Dedifferentiated amniotic fluid mesenchymal stem cell (primary cell): ENCODE measurements around the gene RIOK2.
A peak's percentile ranks its signal among the peaks of the same experiment; 100 is the strongest.
"Not testable (repeated sequence)": the region's sequence is repeated elsewhere in the genome, so short reads cannot be mapped to it uniquely, and the experiment has no call there.

Experiments used
- DNase-seq: peaks from one replicate; pipeline ENCODE4 v3.0.0-alpha.2; 2016; ENCODE audit errors: extremely low spot score

Gene RIOK2

DNA sequence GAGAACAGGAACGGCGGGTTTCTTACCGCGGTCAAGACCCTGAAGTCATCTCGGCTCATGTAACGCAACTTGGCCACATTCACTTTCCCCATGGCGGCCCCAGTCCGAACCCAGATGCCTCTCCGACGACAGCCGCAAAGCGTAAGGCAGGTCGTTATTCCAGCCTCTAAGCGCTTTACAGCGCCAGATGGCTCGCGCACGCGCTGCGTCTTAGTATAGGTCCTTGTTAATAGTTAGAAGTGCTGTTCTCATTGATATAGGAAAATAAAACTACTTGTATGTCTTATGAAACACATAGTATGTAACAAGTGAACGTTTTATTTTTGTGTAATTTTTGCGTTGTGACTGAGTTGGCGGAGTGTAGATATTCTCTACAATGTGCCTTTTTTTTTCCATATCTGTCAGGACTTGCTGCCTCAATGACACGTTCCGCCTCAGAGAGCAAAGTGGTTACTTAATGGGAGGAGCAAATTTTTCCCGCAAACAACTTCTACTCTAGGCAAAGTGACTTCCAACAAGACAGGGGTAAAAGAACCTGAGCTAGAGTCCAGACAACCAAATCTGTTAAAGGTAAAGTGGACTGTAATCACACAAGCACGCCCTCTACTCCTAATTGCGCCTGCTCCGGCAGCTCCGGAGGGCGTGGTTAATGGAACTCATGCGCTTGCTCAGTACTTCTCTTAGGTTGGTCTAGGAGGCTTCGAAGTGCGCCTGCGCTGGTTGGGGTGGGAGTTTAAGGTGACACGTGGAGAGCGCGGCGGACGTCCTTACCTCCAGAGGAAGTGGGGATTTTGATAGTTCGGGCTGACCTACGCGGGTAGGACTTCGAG lies at the start of gene RIOK2:
Gene RIOK2, minus strand, starts transcription at position 148 of the 830 bp plus-strand sequence. Its CDS starts 56 bp downstream, at position 92.
- peak; percentile 96 for DNase-seq

DNA sequence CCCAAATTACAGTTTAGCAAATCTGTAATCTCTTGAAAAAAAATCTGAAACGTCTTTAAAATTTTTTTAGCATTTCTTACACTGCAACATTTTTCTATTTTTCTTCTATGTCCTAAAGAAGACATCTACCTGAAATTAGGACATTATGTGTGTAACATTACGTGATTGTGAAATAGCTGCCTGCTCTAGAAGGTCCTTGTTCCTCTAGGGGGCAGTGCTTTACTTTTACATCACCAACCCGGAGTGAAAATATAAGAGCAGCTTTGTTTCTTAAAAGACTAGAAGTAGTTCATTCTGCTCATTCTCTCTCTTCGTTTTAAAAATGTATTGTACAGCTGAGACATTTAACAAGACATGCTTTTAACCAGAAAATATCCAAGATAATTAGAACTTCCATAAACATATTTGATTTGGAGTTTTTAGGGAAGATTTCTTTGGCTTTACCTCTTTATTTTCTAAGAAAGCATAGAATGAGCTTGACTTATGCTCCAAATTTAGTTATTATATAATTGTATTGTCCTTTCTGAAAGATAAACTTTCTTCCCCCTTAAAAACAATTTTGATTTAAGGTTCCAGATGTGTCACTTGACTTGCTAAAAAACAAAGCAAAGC lies 48.1 kb upstream of the RIOK2 start:
- peak; percentile 91 for DNase-seq

DNA sequence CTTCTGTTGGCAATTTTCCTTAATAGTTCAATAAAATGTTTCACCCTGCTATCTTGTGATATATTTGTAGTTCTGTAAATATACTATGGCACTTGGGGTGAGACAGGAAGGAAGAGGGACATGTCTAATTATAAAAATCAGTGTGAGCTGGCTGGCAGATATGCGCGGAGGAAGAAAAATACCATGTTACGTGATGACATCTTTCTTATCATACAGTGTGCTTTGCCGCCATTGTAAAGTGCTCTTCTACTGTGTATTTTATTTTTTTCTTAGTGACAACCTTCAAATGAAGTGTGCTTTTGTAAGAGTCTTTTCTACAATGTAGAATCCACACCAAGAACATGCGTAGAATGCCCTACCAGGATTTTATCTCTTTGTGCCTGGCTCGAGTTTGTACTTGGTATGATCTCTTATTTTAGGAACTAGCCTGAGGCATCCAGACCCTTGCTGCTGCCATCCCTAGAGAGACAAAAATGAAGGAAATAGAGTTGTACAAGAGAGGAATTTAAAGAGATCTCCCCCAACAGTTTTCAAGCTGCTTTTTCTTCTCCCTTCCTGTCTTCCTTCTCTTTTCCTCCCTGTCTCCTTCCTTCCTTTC lies 46.7 kb upstream of the RIOK2 start:
- DNase-seq, result no peak

DNA sequence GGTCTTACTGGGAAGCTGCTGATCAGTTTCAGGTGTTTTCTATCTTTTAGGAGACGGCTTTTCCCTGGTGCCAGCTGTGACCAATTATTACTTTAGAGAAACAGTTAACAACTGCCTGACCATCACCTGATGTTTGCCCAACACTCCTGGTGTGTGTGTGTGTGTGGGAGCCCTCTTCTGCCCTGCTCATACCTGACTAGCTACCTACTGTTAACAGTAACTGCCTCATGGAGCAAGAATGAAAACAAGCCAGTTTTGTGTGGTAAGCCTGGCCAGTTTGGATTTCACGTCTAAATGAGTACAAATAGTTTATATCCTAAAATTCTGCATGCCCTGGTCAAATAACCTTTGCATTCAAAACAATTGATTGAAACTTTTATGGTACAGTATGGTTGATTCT lies 46.1 kb upstream of the RIOK2 start:
- no peak for DNase-seq

DNA sequence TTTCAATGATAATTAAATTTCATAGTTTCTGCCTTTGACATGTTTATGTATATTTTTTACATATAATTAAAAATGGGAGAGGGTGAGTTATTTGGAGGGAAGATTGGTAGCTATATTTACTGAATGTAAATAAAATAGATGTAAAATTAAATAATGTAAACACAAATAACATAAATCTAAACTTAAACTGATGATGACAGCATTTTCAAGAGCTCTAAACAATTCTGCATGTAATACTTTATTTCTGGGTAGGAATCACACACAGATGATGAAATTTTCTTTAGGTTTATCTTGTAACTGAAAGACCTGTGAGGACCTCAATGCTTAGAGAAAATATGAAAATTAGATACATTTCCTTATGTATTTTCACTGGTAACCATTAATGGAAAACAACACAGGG lies 42.2 kb upstream of the RIOK2 start:
- no peak for DNase-seq

DNA sequence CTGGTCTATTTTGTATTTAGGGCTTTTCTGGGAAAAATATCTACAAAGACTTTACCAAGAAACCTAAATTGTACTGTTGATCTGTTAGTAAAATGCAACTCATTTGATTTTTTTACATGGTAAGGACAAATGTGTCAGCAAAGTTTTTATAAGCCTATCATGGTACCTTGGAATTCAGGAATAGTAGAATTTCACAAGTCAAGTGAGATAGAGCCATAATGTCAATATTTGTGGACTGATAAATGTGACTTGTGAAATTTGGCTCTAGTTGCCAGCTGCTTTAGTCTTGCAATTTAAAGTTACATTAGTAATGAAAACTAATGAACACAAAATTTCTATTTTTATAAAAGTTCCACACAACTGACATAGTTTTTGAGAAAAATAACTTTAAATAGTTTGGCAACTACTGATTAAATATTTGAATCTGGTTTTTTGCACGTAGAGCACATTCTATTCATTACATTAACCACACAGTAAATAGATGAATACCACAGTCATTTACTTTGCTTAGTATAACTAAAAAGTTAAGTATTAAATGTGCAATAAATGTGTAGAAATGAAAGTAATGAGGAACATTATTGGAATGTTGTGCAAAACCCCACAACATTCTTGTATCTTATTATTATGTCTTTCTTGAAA lies 41.2 kb upstream of the RIOK2 start:
- peak; percentile 30 for DNase-seq

DNA sequence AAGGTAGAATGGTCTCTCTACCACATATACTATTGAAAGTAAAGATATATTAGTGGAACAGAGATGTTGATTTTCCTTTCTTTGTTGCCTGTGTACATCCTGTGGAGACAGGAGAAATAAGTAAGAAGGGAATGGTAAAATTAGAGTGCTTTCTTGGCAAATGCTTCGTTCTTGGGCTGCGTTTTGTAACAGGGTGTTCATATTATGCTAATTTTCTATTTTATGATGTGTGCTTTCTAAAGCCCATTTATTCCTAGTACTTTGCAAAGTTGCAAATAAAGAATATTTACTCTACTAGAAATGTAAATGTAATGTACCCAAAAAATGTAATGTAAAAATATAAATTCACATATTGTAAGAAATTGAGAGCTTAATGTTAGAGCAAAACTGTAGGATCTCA lies 40.5 kb upstream of the RIOK2 start:
- DNase-seq, result no peak

DNA sequence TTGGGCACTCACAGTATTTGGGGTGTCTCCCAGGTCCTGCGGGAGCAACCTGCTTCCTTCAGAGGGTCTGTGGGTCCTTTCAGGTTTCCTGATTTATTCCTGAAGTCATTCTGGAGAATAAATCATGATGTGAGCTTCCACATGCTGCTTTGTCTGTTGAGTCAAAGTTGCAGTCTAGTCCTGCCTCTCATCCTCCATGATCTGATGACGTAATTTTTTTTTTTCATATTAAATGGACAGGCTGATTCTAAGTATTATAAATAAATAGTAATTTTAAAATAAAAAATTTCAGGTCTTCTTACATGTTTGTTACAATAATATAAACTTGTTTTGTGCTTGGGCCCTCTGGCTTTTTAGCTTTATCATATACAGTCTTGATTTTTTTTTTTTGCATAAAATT lies 26.3 kb upstream of the RIOK2 start:
- no peak for DNase-seq

DNA sequence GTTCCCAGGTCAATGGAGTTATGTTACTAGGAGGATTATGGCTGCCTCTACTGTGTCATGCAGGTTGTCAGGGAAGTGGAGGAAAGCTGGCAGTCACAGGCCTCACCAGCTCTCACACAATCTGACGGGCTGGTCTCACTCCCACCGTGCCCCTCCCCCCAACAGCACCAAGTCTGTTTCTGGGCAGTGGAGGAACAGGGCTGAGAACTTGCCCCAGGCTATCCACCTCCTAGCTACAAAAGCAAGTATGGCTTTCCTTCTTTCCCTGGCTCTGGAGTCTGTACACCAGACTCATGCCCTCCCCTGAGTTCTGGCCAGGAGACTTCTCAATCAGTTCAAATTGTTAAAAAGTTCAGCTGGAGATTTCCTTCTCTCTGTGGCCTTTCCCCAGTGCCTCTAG lies 25.7 kb upstream of the RIOK2 start:
- no peak for DNase-seq

DNA sequence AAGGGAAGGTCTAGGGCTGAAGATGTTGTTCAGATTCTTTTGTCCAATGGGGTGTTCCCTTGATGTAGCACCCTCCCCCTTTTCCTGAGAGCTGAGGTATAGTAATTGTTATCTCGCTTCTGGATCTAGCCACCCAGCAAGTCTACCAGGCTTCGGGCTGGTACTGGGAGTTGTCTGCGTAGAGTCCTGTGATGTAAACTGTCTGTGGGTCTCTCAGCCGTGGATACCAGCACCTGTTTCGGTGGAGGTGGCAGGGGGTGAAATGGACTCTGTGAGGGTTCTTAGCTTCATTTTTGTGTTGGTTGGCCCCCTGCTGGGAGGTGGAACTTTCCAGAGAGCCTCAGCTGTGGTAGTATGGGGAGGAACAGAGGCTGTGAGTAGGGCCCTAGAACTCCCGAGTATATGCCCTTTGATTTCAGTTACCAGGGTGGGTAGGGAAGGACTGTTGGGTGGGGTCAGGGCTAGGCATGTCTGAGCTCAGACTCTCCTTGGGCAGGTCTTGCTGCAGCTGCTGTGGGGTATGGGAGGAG lies 25.2 kb upstream of the RIOK2 start:
- no peak for DNase-seq

DNA sequence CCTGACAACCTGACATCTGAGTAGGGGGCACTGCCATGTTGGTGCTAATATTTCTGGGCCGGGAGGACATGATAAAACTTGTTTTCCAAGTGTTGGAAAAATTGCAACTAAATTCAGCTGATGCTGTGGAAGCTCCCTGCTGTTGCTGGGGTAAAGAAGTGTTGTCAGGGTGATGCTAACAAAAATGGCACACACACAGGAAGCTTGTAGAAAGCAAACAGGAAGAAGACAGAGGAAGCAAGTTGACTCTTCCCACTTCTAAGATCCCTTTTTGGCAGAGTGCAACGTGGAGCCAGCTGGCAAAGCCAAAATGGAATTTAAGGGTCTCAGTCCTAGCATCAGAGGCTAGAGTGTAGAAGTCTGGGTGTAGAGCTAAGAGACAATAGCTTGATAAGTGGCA lies 11.3 kb upstream of the RIOK2 start:
- DNase-seq, result no peak

DNA sequence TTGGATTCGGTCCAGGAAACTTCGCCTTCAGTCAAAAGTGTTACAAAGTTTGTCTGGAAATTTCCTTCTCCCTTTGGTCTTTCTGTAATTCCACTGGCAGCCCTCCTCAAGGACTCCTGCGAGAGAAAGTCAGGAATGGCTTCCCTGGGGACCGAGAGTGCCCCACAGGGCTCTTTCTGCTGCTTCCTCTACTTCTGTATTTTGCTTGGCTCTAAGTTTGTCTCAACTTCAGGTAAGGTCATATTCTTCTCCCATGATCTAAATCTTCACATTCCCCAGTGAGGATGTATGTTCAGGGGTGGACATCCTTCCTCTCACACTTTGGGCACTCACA lies 10.3 kb upstream of the RIOK2 start:
- no peak for DNase-seq

DNA sequence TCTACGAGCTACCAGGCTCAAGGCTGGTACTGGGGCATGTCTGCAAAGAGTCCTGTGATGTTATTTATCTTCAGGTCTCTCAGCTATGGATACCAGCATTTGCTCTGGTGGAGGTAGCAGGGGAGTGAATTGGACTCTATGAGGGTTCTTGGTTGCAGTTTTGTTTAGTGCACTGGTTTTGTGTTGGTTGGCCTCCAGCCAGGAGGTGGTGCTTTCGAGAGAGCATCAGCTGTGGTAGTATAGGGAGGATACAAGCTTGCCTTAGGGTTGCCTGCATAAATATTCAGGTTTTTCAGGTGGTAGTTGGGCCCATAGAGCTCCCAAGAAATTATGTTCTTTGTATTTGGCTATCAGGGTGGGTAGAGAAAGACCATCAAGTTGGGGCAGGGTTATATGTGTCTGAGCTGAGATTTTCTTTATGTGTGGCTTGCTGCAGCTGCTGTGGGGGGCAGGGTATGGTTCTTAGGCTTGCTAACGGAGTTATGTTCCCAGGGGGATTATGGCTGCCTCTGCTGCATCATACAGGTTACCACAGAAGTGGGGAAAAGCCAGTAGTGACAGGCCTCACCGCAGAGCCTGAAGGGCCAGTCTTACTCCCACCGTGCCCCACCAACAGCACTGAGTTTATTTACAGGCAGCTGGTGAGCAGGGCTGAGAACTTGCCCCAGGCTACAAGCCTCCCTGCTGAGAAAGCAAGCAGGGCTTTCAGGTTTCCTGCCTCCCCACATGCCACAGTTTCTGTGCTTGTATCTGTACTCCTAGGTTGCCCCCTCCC lies 9.7 kb upstream of the RIOK2 start:
- DNase-seq, result no peak

DNA sequence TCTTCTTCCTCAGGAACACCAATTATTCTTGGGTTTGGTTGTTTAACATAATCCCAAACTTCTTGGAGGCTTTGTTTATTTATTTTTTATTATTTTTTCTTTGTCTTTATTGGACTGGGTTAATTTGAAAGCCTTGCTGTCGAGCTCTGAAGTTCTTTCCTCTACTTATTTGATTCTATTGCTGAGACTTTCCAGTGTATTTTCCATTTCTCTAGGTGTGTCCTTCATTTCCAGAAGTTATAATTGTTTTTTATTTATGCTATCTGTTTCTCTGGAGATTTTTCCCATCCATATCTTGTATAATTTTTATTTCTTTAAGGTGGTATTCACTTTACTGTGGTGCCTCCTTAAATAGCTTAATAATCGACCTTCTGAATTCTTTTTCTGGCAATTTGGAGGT lies 8.8 kb upstream of the RIOK2 start:
- no peak for DNase-seq

DNA sequence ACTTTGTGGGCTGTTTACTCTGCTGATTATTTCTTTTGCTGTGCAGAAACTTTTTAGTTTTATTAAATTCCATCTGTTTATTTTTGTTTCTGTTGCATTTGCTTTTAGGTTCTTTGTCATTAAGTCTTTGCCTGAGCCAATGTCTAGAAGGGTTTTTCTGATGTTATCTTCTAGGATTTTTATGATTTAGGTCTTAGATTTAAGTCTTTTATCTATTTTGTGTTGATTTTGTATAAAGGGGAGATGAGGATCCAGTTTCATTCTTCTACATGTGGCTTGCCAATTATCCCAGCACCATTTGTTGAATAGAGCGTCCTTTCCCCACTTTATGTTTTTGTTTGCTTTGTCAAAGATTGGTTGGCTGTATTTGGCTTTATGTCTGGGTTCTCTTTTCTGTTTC lies 6.5 kb upstream of the RIOK2 start:
- DNase-seq, result not testable (repeated sequence)

DNA sequence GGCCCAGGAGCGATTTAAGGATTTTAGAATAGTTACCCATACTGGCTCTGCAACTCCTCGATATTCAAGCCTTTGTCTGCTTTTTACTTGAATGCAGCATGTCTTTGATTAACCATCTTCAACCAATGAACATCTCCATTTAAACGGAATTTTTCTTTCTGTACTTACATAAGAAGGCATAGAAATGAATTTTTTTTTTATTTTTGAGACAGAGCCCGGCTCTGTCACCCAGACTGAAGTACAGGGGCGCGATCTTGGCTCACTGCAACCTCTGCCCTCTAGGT lies 825 bp upstream of the RIOK2 start:
- DNase-seq, result no peak

DNA sequence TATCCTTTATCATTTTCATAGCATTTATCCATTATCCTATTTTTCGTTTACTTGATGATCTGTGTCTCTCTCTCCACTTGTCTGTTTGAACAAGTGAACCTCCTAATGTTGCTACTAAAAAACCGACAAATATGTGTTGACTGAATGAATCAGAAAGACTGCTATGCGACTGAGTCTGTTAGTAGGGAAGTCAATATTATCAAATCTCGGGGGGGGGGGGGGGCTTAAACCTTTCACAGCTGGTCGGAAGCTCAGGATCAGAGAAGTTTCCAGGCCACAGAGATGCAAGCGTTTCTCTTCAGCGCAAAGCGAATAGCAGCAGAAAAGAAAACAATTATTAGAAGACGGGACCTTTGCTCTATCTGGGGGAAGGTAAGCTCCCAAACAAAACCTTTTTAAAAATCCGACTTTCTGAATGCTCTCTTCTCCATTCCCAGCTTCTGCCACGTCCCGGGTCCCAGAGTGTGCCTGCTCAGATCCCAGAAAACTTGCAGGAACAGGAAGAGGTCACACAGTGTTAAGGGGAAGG lies 412 bp downstream of the RIOK2 start:
- DNase-seq, result no peak

DNA sequence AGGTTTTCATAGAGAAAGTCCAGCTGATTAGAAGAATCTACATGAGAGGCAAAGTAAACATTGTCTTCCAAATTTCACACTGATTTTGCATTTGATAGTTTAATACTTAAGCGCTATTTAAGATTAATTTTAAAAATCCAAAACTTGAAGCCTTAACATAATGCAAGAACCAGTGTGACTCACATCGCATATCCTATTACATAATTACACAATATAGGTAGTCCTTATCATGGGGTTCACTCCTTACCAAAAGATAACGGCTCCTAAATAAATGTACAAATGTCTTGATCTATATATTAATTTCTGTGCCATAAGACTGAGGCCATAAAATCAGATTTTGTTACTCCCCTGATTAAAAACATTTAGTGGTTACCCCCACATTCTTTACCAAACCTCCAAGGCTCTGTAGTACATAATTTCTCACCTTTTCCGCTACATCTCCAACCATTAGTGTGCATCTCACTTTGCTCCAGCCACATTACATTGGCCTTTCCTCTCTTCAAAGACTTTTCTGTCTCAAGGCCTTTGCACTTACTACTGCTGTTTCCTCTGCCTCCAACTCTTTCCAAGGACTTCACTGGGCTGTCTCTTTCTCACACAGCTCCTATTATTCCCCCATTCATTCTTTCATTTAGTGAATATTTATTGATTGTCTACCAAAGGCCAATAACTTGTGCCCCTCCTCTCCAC lies 1.0 kb downstream of the RIOK2 start:
- no peak for DNase-seq

DNA sequence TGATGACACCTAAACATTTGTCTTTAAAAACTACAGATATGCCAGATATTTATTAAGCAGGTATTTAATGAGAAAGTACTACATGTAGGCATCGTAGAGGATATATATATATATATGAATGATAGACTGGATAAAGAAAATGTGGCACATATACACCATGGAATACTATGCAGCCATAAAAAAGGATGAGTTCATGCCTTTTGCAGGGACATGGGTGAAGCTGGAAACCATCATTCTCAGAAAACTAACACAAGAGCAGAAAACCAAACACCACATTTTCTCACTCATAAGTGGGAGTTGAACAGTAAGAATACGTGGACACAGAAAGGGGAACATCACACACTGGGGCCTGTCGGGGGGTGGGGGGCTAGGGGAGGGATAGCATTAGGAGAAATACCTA lies 3.6 kb downstream of the RIOK2 start:
- not testable (repeated sequence) for DNase-seq

DNA sequence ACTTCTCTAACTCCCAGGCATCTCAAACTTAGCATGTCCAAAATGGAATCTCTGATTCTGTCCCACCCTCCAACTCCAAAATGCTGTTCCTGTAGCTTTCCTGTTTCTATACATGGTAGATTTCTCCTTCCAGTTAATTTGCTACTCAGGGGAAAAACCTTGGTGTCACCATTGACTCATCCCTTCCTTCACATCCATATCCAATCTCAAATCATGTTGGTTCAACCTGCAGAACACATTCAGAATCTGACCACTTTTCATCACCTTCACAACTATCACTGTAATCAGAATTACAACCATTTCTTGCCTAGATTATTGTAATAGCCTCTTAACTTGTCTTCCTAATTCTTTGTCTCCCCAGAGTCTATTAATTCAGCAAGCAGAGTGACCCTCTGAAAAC lies 10.8 kb downstream of the RIOK2 start:
- no peak for DNase-seq

DNA sequence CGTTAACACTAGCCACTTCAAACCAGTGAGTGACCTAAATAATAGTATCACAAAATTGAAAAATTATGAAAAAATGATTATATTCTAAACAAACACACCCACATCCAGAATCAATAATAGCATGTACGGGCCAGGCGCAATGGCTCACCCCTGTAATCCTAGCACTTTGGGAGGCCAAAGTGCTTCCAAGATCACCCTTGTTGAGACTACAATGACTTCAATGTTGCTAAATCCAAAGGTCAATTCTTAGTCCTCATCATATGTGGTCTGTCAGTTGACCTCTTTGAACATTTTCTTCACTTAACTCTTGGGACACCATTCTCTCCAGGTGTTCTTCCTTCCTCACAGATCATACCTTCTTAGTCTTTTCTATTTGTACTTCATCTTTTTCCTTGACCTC lies 11.3 kb downstream of the RIOK2 start:
- DNase-seq, result no peak
